H1 (cell line): ENCODE measurements around the gene NUP50. TPM values are rescaled to one million over a fixed set of nuclear protein-coding genes. Genes with fewer than 3 reads are reported as not detected.

Experiments
- TEAD4 ChIP-seq: IDR thresholded peaks from 2 replicates; pipeline ENCODE4 v1.6.1; 2012; ENCODE audit warnings: low read depth, low read length, inconsistent platforms, mixed read lengths
- polyA plus RNA-seq, 7 experiments: library from polyadenylated mRNA; depleted of rRNA in 3 of 7; stranded (reverse) in 5 of 7; unstranded in 2 of 7; fragments of >200 nt in 5 of 7; fragments of 200-250 nt in 2 of 7; gene quantifications; 1 replicate in 5 of 7; 2 replicates in 1 of 7; 4 replicates in 1 of 7; pipeline versions ENCODE4 v1.2.1 to v1.2.3, GENCODE V29; 2011 to 2013; ENCODE audit warnings: missing spikeins in 2 of 7, mixed read lengths in 2 of 7
- total RNA-seq: library from RNA; stranded (reverse); fragmentation: NEBNext Ultra II Directional; extraction: Animal tissue kit (Norgen Biotek cat#: 25700); gene quantifications from 2 replicates; pipeline ENCODE4 v1.2.1, GENCODE V29; 2021

NUP50 gene
- total and polyA plus RNA-seq, 2 of the 8 experiments (the other 6 are each of a cell fraction or from before 2014, with no cell fraction given): 20.0 to 112 TPM

DNA sequence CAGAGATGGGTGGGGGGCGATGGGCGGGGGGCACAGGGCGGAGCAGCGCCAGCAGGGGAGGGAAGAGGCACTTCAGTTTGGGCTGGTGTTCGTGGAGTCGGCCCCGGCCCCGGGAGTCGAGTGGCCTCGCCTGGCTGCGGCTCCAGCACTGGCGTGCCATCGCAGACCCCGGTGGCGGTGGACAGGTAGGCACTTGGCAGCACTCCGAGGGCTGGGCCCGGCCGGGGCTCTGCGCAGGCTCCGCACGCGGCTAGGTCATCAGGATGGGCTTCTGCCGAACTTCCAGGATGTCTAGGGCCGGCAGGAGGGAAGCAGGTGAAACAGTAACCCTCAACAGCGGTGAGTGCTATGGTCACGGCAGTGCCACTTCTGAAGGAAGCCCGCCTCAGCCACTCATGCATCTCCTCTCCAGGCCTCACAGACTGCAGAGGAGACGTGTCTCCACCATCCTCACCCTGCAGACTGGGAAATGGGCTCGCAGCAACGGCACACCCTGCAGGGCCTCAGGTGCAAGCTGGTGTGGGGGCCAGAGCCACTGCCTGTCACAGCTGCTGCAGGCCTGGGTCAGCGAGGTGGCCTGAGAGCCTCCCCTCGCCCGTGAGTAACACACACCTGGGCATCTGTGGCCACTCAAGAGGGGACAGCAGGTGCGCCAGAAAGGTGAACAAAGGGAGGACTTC, 33.3 kb downstream of the NUP50 start (continued):
- TF ChIP-seq TEAD4: no peak
